ENCODE results near the gene PTPRN2. TPM values are rescaled to one million over a fixed set of nuclear protein-coding genes. Genes with fewer than 3 reads are reported as not detected.
"Not testable (repeated sequence)": the region's sequence is repeated elsewhere in the genome, so short reads cannot be mapped to it uniquely, and the experiment has no call there.

Gene PTPRN2
- total and polyA plus RNA-seq, 3 experiments from 2014 or later: 0.33 to 1.2 (median 0.42) TPM

DNA sequence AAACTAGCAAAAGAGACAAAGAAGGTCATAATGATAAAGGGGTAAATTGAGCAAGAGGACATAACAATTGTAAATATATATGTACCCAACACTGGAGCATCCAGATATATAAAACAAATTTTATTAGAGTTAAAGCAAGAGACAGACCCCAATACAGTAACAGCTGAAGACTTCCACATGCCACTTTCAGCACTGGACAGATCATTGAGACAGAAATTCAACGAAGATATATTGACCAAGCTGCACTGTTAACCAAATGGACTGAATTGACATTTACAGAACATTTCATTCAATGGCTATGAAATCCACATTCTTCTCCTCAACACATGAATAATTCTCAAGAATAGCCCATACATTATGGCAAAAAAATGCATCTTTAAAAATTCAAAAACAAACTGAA, 378.2 kb downstream of the PTPRN2 start:
- H3K27ac Mint-ChIP-seq: no peak overlapping the region
- POLR2A ChIA-PET: no interaction called here
- CTCF ChIA-PET: no interaction called here
- Histone ChIP-seq H3K9me3 (ENCODE audit: low read length) (no peaks in the 10 kb centered on the region), H3K36me3 (ENCODE audit: insufficient read depth, low read length) (no peaks in the 10 kb centered on the region), H3K4me3 (ENCODE audit: low read length) (no peak overlapping the region), H3K27ac (ENCODE audit: low read depth, low read length) (no peak overlapping the region), H3K27me3 (ENCODE audit: insufficient read depth, low read length, poor library complexity, severe bottlenecking) (no peaks in the 10 kb centered on the region), H3K4me1 (ENCODE audit: insufficient read depth, low read length) (no peaks in the 10 kb centered on the region)
- DNase-seq: no peak
- H3K27me3 Mint-ChIP-seq: peaks cover 5 to 9% of the 10 kb centered on the region in 2 donors
- H3K9me3 Mint-ChIP-seq: peaks cover 10 to 21% (median 13%) of the 10 kb centered on the region in 5 donors
- H3K4me1 Mint-ChIP-seq: no peaks in the 10 kb centered on the region
- H3K4me3 Mint-ChIP-seq: no peak overlapping the region
- H3K36me3 Mint-ChIP-seq: peaks cover 0 to 2% (median 0%) of the 10 kb centered on the region in 3 donors

DNA sequence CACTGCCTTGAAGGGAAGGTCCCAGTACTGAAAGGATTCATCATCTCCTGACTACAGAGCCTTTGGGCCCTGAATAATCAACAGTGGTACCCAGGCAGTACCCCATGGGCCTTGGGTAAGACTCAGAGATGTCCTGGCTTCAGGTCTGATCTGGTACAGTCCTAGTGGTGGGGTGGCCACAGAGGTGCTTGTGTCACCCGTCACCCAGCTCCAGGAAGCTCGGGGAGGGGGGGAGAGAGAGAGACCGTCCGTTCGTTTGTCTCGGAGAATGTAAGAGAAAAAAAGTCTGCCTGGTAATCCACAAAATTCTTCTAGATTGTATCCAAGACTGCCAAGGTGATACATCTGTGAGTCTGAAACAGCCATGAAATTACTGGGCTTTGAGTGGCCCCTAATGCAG, 381.3 kb downstream of the PTPRN2 start:
- ChIA-PET CTCF (no interaction called here), POLR2A (no interaction called here)
- no peak overlapping the region for H3K4me3 Mint-ChIP-seq
- H3K4me1 Mint-ChIP-seq: no peaks in the 10 kb centered on the region
- H3K36me3 Mint-ChIP-seq: peaks cover 0 to 2% (median 0%) of the 10 kb centered on the region in 3 donors
- no peak overlapping the region for H3K4me3 ChIP-seq (ENCODE audit: low read length)
- no peaks in the 10 kb centered on the region for H3K27me3 ChIP-seq (ENCODE audit: insufficient read depth, low read length, poor library complexity, severe bottlenecking)
- H3K4me1 ChIP-seq (ENCODE audit: insufficient read depth, low read length): no peaks in the 10 kb centered on the region
- H3K9me3 ChIP-seq (ENCODE audit: low read length): no peaks in the 10 kb centered on the region
- H3K27ac ChIP-seq (ENCODE audit: low read depth, low read length): no peak overlapping the region
- peaks cover 14 to 25% of the 10 kb centered on the region in 2 donors for H3K27me3 Mint-ChIP-seq
- H3K27ac Mint-ChIP-seq: no peak overlapping the region
- peaks cover 2 to 15% (median 13%) of the 10 kb centered on the region in 5 donors for H3K9me3 Mint-ChIP-seq
- H3K36me3 ChIP-seq (ENCODE audit: insufficient read depth, low read length): no peaks in the 10 kb centered on the region
- DNase-seq: no peak

- Histone ChIP-seq H3K27me3 (ENCODE audit: insufficient read depth, low read length, poor library complexity, severe bottlenecking) (no peaks in the 10 kb centered on the region), H3K9me3 (ENCODE audit: low read length) (no peaks in the 10 kb centered on the region), H3K4me1 (ENCODE audit: insufficient read depth, low read length) (no peaks in the 10 kb centered on the region), H3K4me3 (ENCODE audit: low read length) (no peak overlapping the region), H3K36me3 (ENCODE audit: insufficient read depth, low read length) (no peaks in the 10 kb centered on the region), H3K27ac (ENCODE audit: low read depth, low read length) (no peak overlapping the region)
- CTCF ChIA-PET: no interaction called here
- POLR2A ChIA-PET: no interaction called here
- Mint-ChIP-seq H3K4me3 (no peak overlapping the region), H3K27me3 (peaks cover 17 to 28% of the 10 kb centered on the region in 2 donors), H3K9me3 (peaks cover 2 to 11% (median 6%) of the 10 kb centered on the region in 5 donors), H3K27ac (no peak overlapping the region), H3K4me1 (no peaks in the 10 kb centered on the region), H3K36me3 (peaks cover 0 to 2% (median 0%) of the 10 kb centered on the region in 3 donors)
- no peak for DNase-seq
These were observed 383.2 kb downstream of the PTPRN2 start for GRCh38 chr7:158204453-158204852.

DNA sequence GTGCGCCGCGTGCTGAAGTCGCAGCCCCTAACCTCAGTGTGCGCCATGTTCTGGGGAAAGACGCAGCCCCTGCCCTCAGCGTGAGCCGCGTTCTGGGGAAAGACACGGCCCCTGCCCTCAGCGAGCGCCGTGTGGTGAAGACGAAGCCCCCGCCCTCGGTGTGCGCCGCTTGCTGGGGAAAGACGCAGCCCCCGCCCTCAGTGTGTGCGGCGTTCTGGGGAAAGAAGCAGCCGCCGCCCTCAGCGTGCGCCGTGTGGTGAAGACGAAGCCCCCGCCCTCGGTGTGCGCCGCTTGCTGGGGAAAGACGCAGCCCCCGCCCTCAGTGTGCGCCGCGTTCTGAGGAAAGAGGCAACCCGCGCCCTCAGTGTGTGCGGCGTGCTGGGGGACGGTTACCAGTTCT, 383.7 kb downstream of the PTPRN2 start:
- H3K36me3 Mint-ChIP-seq; H3K9me3 ChIP-seq (ENCODE audit: low read length); DNase-seq; H3K27ac Mint-ChIP-seq; H3K4me3 ChIP-seq (ENCODE audit: low read length); POLR2A ChIA-PET; H3K27ac ChIP-seq (ENCODE audit: low read depth, low read length); H3K27me3 ChIP-seq (ENCODE audit: insufficient read depth, low read length, poor library complexity, severe bottlenecking); H3K4me1 ChIP-seq (ENCODE audit: insufficient read depth, low read length); H3K4me3 Mint-ChIP-seq; CTCF ChIA-PET; H3K4me1 Mint-ChIP-seq; H3K36me3 ChIP-seq (ENCODE audit: insufficient read depth, low read length): not testable (repeated sequence)
- Mint-ChIP-seq H3K9me3 (peaks cover under 1 to 11% (median 2%) of the 10 kb centered on the region in 5 donors), H3K27me3 (peaks cover 17 to 28% of the 10 kb centered on the region in 2 donors)

- CTCF ChIA-PET: no interaction called here
- Histone ChIP-seq H3K4me3 (ENCODE audit: low read length) (no peak overlapping the region), H3K36me3 (ENCODE audit: insufficient read depth, low read length) (no peaks in the 10 kb centered on the region), H3K9me3 (ENCODE audit: low read length) (no peaks in the 10 kb centered on the region), H3K4me1 (ENCODE audit: insufficient read depth, low read length) (no peaks in the 10 kb centered on the region), H3K27ac (ENCODE audit: low read depth, low read length) (no peak overlapping the region), H3K27me3 (ENCODE audit: insufficient read depth, low read length, poor library complexity, severe bottlenecking) (no peaks in the 10 kb centered on the region)
- Mint-ChIP-seq H3K36me3 (peaks cover 0 to 2% (median 0%) of the 10 kb centered on the region in 3 donors), H3K4me3 (no peak overlapping the region), H3K4me1 (no peaks in the 10 kb centered on the region), H3K27ac (no peak overlapping the region), H3K9me3 (peaks cover 3 to 13% (median 10%) of the 10 kb centered on the region in 5 donors), H3K27me3 (peaks cover 0 to 4% of the 10 kb centered on the region in 2 donors)
- POLR2A ChIA-PET: no interaction called here
- no peak for DNase-seq
These were observed 393.2 kb downstream of the PTPRN2 start for GRCh38 chr7:158194365-158194900.

- Histone ChIP-seq H3K27ac (ENCODE audit: low read depth, low read length) (no peak overlapping the region), H3K4me1 (ENCODE audit: insufficient read depth, low read length) (no peaks in the 10 kb centered on the region), H3K9me3 (ENCODE audit: low read length) (no peaks in the 10 kb centered on the region), H3K27me3 (ENCODE audit: insufficient read depth, low read length, poor library complexity, severe bottlenecking) (no peaks in the 10 kb centered on the region), H3K36me3 (ENCODE audit: insufficient read depth, low read length) (no peaks in the 10 kb centered on the region), H3K4me3 (ENCODE audit: low read length) (no peak overlapping the region)
- Mint-ChIP-seq H3K27me3 (peaks cover 0 to 4% of the 10 kb centered on the region in 2 donors), H3K27ac (no peak overlapping the region), H3K9me3 (peaks cover 3 to 13% (median 10%) of the 10 kb centered on the region in 5 donors), H3K4me1 (no peaks in the 10 kb centered on the region), H3K36me3 (peaks cover 0 to 2% (median 0%) of the 10 kb centered on the region in 3 donors), H3K4me3 (no peak overlapping the region)
- ChIA-PET CTCF (no interaction called here), POLR2A (no interaction called here)
- DNase-seq: no peak
These were observed 394.2 kb downstream of the PTPRN2 start for GRCh38 chr7:158193446-158193845.

- ChIA-PET POLR2A (no interaction called here), CTCF (no interaction called here)
- no peak overlapping the region for H3K27ac ChIP-seq (ENCODE audit: low read depth, low read length)
- H3K4me3 ChIP-seq (ENCODE audit: low read length): no peak overlapping the region
- no peaks in the 10 kb centered on the region for H3K9me3 ChIP-seq (ENCODE audit: low read length)
- H3K9me3 Mint-ChIP-seq: peaks cover 3 to 11% (median 10%) of the 10 kb centered on the region in 5 donors
- no peaks in the 10 kb centered on the region for H3K4me1 Mint-ChIP-seq
- H3K27ac Mint-ChIP-seq: no peak overlapping the region
- H3K27me3 ChIP-seq (ENCODE audit: insufficient read depth, low read length, poor library complexity, severe bottlenecking): no peaks in the 10 kb centered on the region
- H3K36me3 ChIP-seq (ENCODE audit: insufficient read depth, low read length): no peaks in the 10 kb centered on the region
- H3K36me3 Mint-ChIP-seq: peaks cover 0 to 2% (median 0%) of the 10 kb centered on the region in 3 donors
- no peak for DNase-seq
- peaks cover 0 to 4% of the 10 kb centered on the region in 2 donors for H3K27me3 Mint-ChIP-seq
- no peak overlapping the region for H3K4me3 Mint-ChIP-seq
- H3K4me1 ChIP-seq (ENCODE audit: insufficient read depth, low read length): no peaks in the 10 kb centered on the region
These were observed 394.7 kb downstream of the PTPRN2 start for GRCh38 chr7:158192956-158193355.

DNA sequence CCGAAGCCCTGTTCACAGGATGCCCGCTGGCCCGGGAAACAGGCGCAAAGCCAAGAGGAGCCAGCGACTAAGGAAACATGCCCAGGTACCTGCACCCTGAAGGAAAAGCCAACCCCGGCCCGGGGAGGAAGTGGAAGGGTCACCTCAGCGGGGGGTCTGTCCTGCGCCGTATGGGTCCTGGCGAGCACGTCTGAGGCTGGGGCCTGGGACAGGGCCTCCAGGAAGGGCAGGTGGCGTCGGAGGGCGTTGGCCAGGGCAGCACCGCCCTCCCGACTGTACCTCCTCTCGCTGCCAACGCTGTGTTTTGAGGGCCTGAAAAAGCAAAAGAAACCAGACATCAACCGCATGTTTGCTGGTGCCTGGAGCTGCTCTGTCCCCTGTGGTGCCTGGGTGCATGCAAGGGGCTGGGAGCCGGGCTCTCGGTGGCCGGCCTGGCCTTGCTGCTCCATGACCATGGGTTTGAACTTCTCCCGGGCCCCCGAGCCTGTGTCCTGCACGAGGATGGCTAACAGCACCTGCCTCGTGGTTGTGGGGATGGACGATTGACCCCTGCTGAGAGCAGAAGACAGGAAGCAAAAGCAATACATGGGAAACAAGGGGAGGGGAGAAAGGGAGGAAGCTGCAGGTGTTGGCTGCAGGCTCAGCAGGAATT, 395.3 kb downstream of the PTPRN2 start:
- peaks cover 0 to 2% (median 0%) of the 10 kb centered on the region in 3 donors for H3K36me3 Mint-ChIP-seq
- H3K27ac ChIP-seq (ENCODE audit: low read depth, low read length): no peak overlapping the region
- H3K4me1 ChIP-seq (ENCODE audit: insufficient read depth, low read length): no peaks in the 10 kb centered on the region
- ChIA-PET POLR2A (no interaction called here), CTCF (no interaction called here)
- no peaks in the 10 kb centered on the region for H3K4me1 Mint-ChIP-seq
- peaks cover 3 to 10% (median 8%) of the 10 kb centered on the region in 5 donors for H3K9me3 Mint-ChIP-seq
- H3K27ac Mint-ChIP-seq: peak overlapping the region in 1 of 8 donors; percentile 19
- H3K4me3 Mint-ChIP-seq: no peak overlapping the region
- no peak overlapping the region for H3K4me3 ChIP-seq (ENCODE audit: low read length)
- no peak for DNase-seq
- H3K36me3 ChIP-seq (ENCODE audit: insufficient read depth, low read length): no peaks in the 10 kb centered on the region
- H3K27me3 Mint-ChIP-seq: peaks cover 0 to 4% of the 10 kb centered on the region in 2 donors
- no peaks in the 10 kb centered on the region for H3K27me3 ChIP-seq (ENCODE audit: insufficient read depth, low read length, poor library complexity, severe bottlenecking)
- no peaks in the 10 kb centered on the region for H3K9me3 ChIP-seq (ENCODE audit: low read length)

All from CD8-positive, alpha-beta memory T cell (primary cell).